Colonic mucosa (tissue), 4 donors: Measurements from ENCODE around the gene VAC14. TPM values are rescaled to one million over a fixed set of nuclear protein-coding genes. Genes with fewer than 3 reads are reported as not detected.

ENCODE experiments used
- DNase-seq: peaks from one replicate; pipeline ENCODE4 v3.0.0-alpha.2; 2020
- H3K27ac ChIP-seq: fragments of 200-600 bp; one replicate; pipeline ENCODE4 v1.8.0; 2021
- H3K27me3 ChIP-seq: fragments of 200-600 bp; one replicate; pipeline ENCODE4 v1.8.0; 2021
- H3K36me3 ChIP-seq: fragments of 200-600 bp; one replicate; pipeline ENCODE4 v1.8.0; 2021
- H3K4me1 ChIP-seq: fragments of 200-600 bp; one replicate; pipeline ENCODE4 v1.8.0; 2021; ENCODE audit warnings: mild to moderate bottlenecking
- H3K4me3 ChIP-seq: fragments of 200-600 bp; one replicate; pipeline ENCODE4 v1.8.0; 2021
- H3K9ac ChIP-seq, 2 donors: one replicate each; pipeline ENCODE4 v1.7.0; 2013; ENCODE audit warnings: control low read depth in 2 of 2, low read depth in 2 of 2, low read length in 2 of 2
- H3K9me3 ChIP-seq: fragments of 200-600 bp; one replicate; pipeline ENCODE4 v1.8.0; 2021
- intact Hi-C: fragments of 100-400 bp; cut with DNase I; formaldehyde crosslinking; loops from one replicate; pipeline ENCODE4 v1.14.1; 2022
- total RNA-seq, 2 donors: library from RNA; stranded (reverse); fragmentation: NEBNext Ultra II Directional in 1 of 2; extraction: Animal tissue kit (Norgen Biotek cat#: 25700) in 1 of 2; gene quantifications; one replicate each; pipeline ENCODE4 v1.2.1, GENCODE V29; 2021
- TF ChIP-seq, protein P1 (sequence below): fragments of 200-600 bp; IDR thresholded peaks from one replicate; pipeline ENCODE4 v1.8.0; 2022; ENCODE audit warnings: antibody characterized with exemption, mild to moderate bottlenecking
- donor health status: healthy.
- donor health status: DM: no; HTN: no; CAD: no.
- donor health status: DM: no; HTN: no; CAD: no.

Gene VAC14
- total RNA-seq, 2 donors from 2014 or later, result 20.7 to 41.8 TPM

- H3K27ac ChIP-seq, result no peak overlapping the region
- DNase-seq, result no peak
- no peaks in the 10 kb centered on the region for H3K27me3 ChIP-seq
- no peaks in the 10 kb centered on the region for H3K36me3 ChIP-seq
- no peak overlapping the region for H3K9ac ChIP-seq
- H3K4me1 ChIP-seq, result no peaks in the 10 kb centered on the region
- no peaks in the 10 kb centered on the region for H3K9me3 ChIP-seq
- TF ChIP-seq, protein P1, sequence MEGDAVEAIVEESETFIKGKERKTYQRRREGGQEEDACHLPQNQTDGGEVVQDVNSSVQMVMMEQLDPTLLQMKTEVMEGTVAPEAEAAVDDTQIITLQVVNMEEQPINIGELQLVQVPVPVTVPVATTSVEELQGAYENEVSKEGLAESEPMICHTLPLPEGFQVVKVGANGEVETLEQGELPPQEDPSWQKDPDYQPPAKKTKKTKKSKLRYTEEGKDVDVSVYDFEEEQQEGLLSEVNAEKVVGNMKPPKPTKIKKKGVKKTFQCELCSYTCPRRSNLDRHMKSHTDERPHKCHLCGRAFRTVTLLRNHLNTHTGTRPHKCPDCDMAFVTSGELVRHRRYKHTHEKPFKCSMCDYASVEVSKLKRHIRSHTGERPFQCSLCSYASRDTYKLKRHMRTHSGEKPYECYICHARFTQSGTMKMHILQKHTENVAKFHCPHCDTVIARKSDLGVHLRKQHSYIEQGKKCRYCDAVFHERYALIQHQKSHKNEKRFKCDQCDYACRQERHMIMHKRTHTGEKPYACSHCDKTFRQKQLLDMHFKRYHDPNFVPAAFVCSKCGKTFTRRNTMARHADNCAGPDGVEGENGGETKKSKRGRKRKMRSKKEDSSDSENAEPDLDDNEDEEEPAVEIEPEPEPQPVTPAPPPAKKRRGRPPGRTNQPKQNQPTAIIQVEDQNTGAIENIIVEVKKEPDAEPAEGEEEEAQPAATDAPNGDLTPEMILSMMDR, result no peak
- no peak overlapping the region for H3K4me3 ChIP-seq
- intact Hi-C loops, result no loop called here
These were observed 80.3 kb downstream of the VAC14 start for GRCh38 chr16:70720425-70721201.

- no peak overlapping the region for H3K27ac ChIP-seq
- H3K4me3 ChIP-seq, result no peak overlapping the region
- TF ChIP-seq, protein P1, result no peak
- no peaks in the 10 kb centered on the region for H3K36me3 ChIP-seq
- H3K27me3 ChIP-seq, result no peaks in the 10 kb centered on the region
- no peaks in the 10 kb centered on the region for H3K9me3 ChIP-seq
- intact Hi-C loops, result no loop called here
- DNase-seq, result no peak
- no peaks in the 10 kb centered on the region for H3K4me1 ChIP-seq
- no peak overlapping the region for H3K9ac ChIP-seq
These were observed 83.9 kb downstream of the VAC14 start for GRCh38 chr16:70717065-70717464.

GRCh38 chr16:70715860-70716357 is 85.0 kb downstream of the VAC14 start:
- H3K9ac ChIP-seq, result no peak overlapping the region
- DNase-seq, result no peak

GRCh38 chr16:70715055-70715858 is 85.7 kb downstream of the VAC14 start:
- Histone ChIP-seq H3K4me1 (no peaks in the 10 kb centered on the region), H3K27ac (peak overlapping the region; percentile 40), H3K9me3 (no peaks in the 10 kb centered on the region), H3K27me3 (no peaks in the 10 kb centered on the region), H3K9ac (peak overlapping the region in 1 of 2 donors; percentile 43), H3K36me3 (no peaks in the 10 kb centered on the region), H3K4me3 (no peak overlapping the region)
- intact Hi-C loops, result no loop called here
- DNase-seq, result peak; percentile 50
- TF ChIP-seq, protein P1, result no peak

More at GRCh38 chr16:70715860-70716357, 85.0 kb downstream of the VAC14 start:
- peak overlapping the region; percentile 40 for H3K27ac ChIP-seq
- H3K36me3 ChIP-seq, result no peaks in the 10 kb centered on the region
- no peaks in the 10 kb centered on the region for H3K27me3 ChIP-seq
- no peaks in the 10 kb centered on the region for H3K9me3 ChIP-seq
- H3K4me1 ChIP-seq, result no peaks in the 10 kb centered on the region
- no peak overlapping the region for H3K4me3 ChIP-seq
- intact Hi-C loops, result no loop called here
- TF ChIP-seq, protein P1, result no peak

DNA sequence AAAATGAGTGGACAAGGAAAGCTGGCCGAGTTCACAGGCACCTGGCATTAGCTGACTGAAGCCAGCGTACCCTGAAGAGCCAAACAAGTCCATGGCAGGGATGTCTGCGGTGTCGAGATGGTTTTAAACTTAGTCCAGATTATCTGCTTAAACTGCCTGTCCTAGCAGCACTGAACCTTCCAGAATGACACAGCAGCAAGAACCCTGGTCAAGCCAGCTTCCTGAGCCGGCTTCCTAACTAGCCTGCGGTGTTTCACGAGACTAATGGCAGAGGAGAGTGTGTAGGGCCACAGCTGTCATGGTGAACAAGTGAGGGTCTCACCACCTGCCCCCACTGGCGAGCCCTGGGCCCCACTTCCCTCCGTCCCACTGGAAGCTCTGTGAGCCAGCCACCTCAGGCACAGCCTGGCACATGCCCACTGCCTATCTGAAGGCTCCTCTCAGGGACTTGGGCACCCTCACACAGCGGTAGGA is 86.3 kb downstream of the VAC14 start:
- Histone ChIP-seq H3K27me3 (no peaks in the 10 kb centered on the region), H3K9ac (peak overlapping the region in 1 of 2 donors; percentile 39), H3K4me1 (no peaks in the 10 kb centered on the region), H3K9me3 (no peaks in the 10 kb centered on the region), H3K27ac (no peak overlapping the region), H3K36me3 (no peaks in the 10 kb centered on the region), H3K4me3 (no peak overlapping the region)
- intact Hi-C loops, result no loop called here
- no peak for DNase-seq
- TF ChIP-seq, protein P1, result no peak
